Kidney epithelial cell (primary cell): ENCODE measurements around the gene RAMACL. TPM values are rescaled to one million over a fixed set of nuclear protein-coding genes. Genes with fewer than 3 reads are reported as not detected.

Experiments used
- DNase-seq: peaks from one replicate; pipeline ENCODE4 v3.0.0-alpha.2; 2010; ENCODE audit warnings: low read depth
- H3K27me3 ChIP-seq: 2 replicates; pipeline ENCODE4 v1.6.0; 2011; ENCODE audit warnings: low read length; ENCODE audit not compliant: control insufficient read depth, insufficient read depth
- H3K36me3 ChIP-seq: 2 replicates; pipeline ENCODE4 v1.5.1; 2011; ENCODE audit warnings: low read length; ENCODE audit not compliant: control insufficient read depth, insufficient read depth
- H3K4me3 ChIP-seq: 2 replicates; pipeline ENCODE4 v1.5.1; 2011; ENCODE audit warnings: low read depth, mild to moderate bottlenecking, control low read depth, low read length
- CTCF ChIP-seq: IDR thresholded peaks from 2 replicates; pipeline ENCODE4 v1.5.1; 2011; ENCODE audit warnings: mild to moderate bottlenecking, moderate library complexity, low read length, control low read depth, inconsistent platforms; ENCODE audit not compliant: insufficient read depth, poor library complexity, severe bottlenecking
- total RNA-seq: library from RNA; depleted of rRNA; stranded (reverse); fragments of >200 nt; gene quantifications from 2 replicates; pipeline ENCODE4 v1.2.3, GENCODE V29; 2015

RAMACL gene
- total RNA-seq, 1 donor from 2014 or later, result 0.88 TPM

- no peak for TF ChIP-seq CTCF
- Histone ChIP-seq H3K4me3 (no peak overlapping the region), H3K36me3 (no peaks in the 10 kb centered on the region), H3K27me3 (no peaks in the 10 kb centered on the region)
- DNase-seq, result no peak
Measured at GRCh38 chr6:166625356-166625755, 38.9 kb upstream of the RAMACL start.

- DNase-seq, result no peak
- Histone ChIP-seq H3K4me3 (no peak overlapping the region), H3K27me3 (no peaks in the 10 kb centered on the region), H3K36me3 (no peaks in the 10 kb centered on the region)
- TF ChIP-seq CTCF, result no peak
Measured at GRCh38 chr6:166624275-166624674, 37.8 kb upstream of the RAMACL start.

GRCh38 chr6:166623318-166623717 lies 36.8 kb upstream of the RAMACL start:
- Histone ChIP-seq H3K27me3 (no peaks in the 10 kb centered on the region), H3K36me3 (no peaks in the 10 kb centered on the region), H3K4me3 (no peak overlapping the region)
- DNase-seq, result no peak
- no peak for TF ChIP-seq CTCF

- H3K27me3 ChIP-seq, result no peaks in the 10 kb centered on the region
- no peak overlapping the region for H3K4me3 ChIP-seq
- H3K36me3 ChIP-seq, result no peaks in the 10 kb centered on the region
- no peak for DNase-seq
- no peak for TF ChIP-seq CTCF
Measured at GRCh38 chr6:166621114-166621540, 34.6 kb upstream of the RAMACL start.

- TF ChIP-seq CTCF, result no peak
Measured at GRCh38 chr6:166620478-166621113, 34.1 kb upstream of the RAMACL start.

GRCh38 chr6:166619912-166620311 lies 33.4 kb upstream of the RAMACL start:
- peak; percentile 81 for DNase-seq
- H3K36me3 ChIP-seq, result no peaks in the 10 kb centered on the region
- no peaks in the 10 kb centered on the region for H3K27me3 ChIP-seq
- H3K4me3 ChIP-seq, result no peak overlapping the region
- TF ChIP-seq CTCF, result no peak

More at GRCh38 chr6:166620478-166621113, 34.1 kb upstream of the RAMACL start:
- DNase-seq, result no peak
- no peaks in the 10 kb centered on the region for H3K36me3 ChIP-seq
- no peak overlapping the region for H3K4me3 ChIP-seq
- H3K27me3 ChIP-seq, result no peaks in the 10 kb centered on the region
